HFFc6 (cell line): ENCODE measurements around the gene EIF4E3. TPM values are rescaled to one million over a fixed set of nuclear protein-coding genes. Genes with fewer than 3 reads are reported as not detected.

Experiments
- DNase-seq: peaks from one replicate; pipeline ENCODE4 v3.0.0-alpha.2; 2018
- H3K27ac Mint-ChIP-seq: 2 replicates; pipeline ENCODE4 v1.8.0; 2020; ENCODE audit warnings: mild to moderate bottlenecking, mixed read lengths
- H3K27me3 Mint-ChIP-seq: 2 replicates; pipeline ENCODE4 v1.8.0; 2021; ENCODE audit warnings: mild to moderate bottlenecking, moderate library complexity, mixed read lengths; ENCODE audit not compliant: insufficient read depth
- H3K36me3 Mint-ChIP-seq: 2 replicates; pipeline ENCODE4 v1.8.0; 2021; ENCODE audit warnings: low read depth, mixed read lengths
- H3K4me1 Mint-ChIP-seq: 2 replicates; pipeline ENCODE4 v1.8.0; 2020; ENCODE audit warnings: low read depth, mixed read lengths
- H3K4me3 Mint-ChIP-seq: 2 replicates; pipeline ENCODE4 v1.8.0; 2020; ENCODE audit warnings: mild to moderate bottlenecking, moderate library complexity, mixed read lengths
- H3K9me3 Mint-ChIP-seq: 2 replicates; pipeline ENCODE4 v1.8.0; 2020; ENCODE audit warnings: mild to moderate bottlenecking, mixed read lengths
- CTCF ChIP-seq: fragments of 200-600 bp; sonication (generic); IDR thresholded peaks from 2 replicates; pipeline ENCODE4 v1.5.0; 2021; ENCODE audit warnings: antibody characterized with exemption, mild to moderate bottlenecking
- total RNA-seq, 6 experiments: library from RNA; stranded (reverse); fragmentation: NEBNext Ultra II Directional; extraction: Animal tissue kit (Norgen Biotek cat#: 25700); gene quantifications; 2 replicates in 1 of 6; 3 replicates in 5 of 6; pipeline ENCODE4 v1.2.3, GENCODE V29; 2021

The EIF4E3 gene
- total RNA-seq, 6 experiments from 2014 or later = 0.65 to 1.1 (median 0.94) TPM

- Mint-ChIP-seq H3K27me3 (no peaks in the 10 kb centered on the region), H3K27ac (no peak overlapping the region), H3K4me3 (no peak overlapping the region), H3K9me3 (no peaks in the 10 kb centered on the region), H3K36me3 (no peaks in the 10 kb centered on the region), H3K4me1 (peaks cover 12% of the 10 kb centered on the region; the same call in 1 of the 2 replicates)
- TF ChIP-seq CTCF = no peak
- no peak for DNase-seq
Measured at GRCh38 chr3:71647751-71648150, 77.5 kb downstream of the EIF4E3 start.

DNA sequence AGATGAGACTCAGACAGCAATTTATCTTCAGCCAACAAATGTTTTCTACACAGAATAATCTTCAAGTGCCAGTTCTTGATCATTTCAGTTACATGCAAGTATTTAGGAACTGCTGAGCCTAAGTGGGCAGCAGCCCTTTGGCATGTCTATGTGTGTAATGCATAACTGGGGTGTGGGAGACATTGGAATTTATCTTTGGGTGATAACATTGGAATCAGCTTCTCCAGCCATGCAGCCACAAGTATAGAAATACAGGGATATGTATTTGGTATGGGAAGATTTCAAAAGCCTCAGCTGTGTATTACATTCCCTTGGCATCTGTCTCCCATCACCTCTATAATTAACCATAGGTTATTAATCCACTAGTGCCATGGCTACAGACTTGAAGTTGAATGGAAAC, 78.2 kb downstream of the EIF4E3 start:
- no peaks in the 10 kb centered on the region for H3K9me3 Mint-ChIP-seq
- H3K36me3 Mint-ChIP-seq = no peaks in the 10 kb centered on the region
- no peak overlapping the region for H3K4me3 Mint-ChIP-seq
- no peaks in the 10 kb centered on the region; the same call in 1 of the 2 replicates for H3K27me3 Mint-ChIP-seq
- no peak for TF ChIP-seq CTCF
- DNase-seq = no peak
- H3K27ac Mint-ChIP-seq = no peak overlapping the region
- H3K4me1 Mint-ChIP-seq = 0 out of 2 replicates have a peak, but pooled peaks cover 8% of the 10 kb centered on the region

- no peak for TF ChIP-seq CTCF
- H3K4me3 Mint-ChIP-seq = no peak overlapping the region
- no peak for DNase-seq
- 0 out of 2 replicates have a peak, but pooled peaks cover 8% of the 10 kb centered on the region for H3K4me1 Mint-ChIP-seq
- H3K27me3 Mint-ChIP-seq = no peaks in the 10 kb centered on the region; the same call in 1 of the 2 replicates
- H3K36me3 Mint-ChIP-seq = no peaks in the 10 kb centered on the region
- H3K27ac Mint-ChIP-seq = no peak overlapping the region
- H3K9me3 Mint-ChIP-seq = no peaks in the 10 kb centered on the region
Measured at GRCh38 chr3:71645140-71645539, 80.1 kb downstream of the EIF4E3 start.

- no peak overlapping the region for H3K27ac Mint-ChIP-seq
- no peak for TF ChIP-seq CTCF
- peak; percentile 9 for DNase-seq
- H3K9me3 Mint-ChIP-seq = no peaks in the 10 kb centered on the region
- H3K27me3 Mint-ChIP-seq = peaks cover 5% of the 10 kb centered on the region
- no peaks in the 10 kb centered on the region for H3K4me1 Mint-ChIP-seq
- H3K36me3 Mint-ChIP-seq = no peaks in the 10 kb centered on the region
- H3K4me3 Mint-ChIP-seq = no peak overlapping the region
Measured at GRCh38 chr3:71641674-71642073, 83.5 kb downstream of the EIF4E3 start.

- no peaks in the 10 kb centered on the region for H3K36me3 Mint-ChIP-seq
- no peaks in the 10 kb centered on the region for H3K9me3 Mint-ChIP-seq
- no peak overlapping the region for H3K4me3 Mint-ChIP-seq
- DNase-seq = no peak
- no peak overlapping the region for H3K27ac Mint-ChIP-seq
- no peaks in the 10 kb centered on the region for H3K4me1 Mint-ChIP-seq
- H3K27me3 Mint-ChIP-seq = peaks cover 5% of the 10 kb centered on the region
- no peak for TF ChIP-seq CTCF
Measured at GRCh38 chr3:71640331-71640983, 84.7 kb downstream of the EIF4E3 start.
